OCI-LY3 (cell line): ENCODE results near the gene PLCB4.

Experiments used
- CTCF ChIP-seq: fragments of 200-600, 300-600 bp; sonication (generic); IDR thresholded peaks from 2 replicates; pipeline ENCODE4 v1.5.1; 2014; ENCODE audit warnings: antibody characterized with exemption, low read length, low read depth
- EZH2phosphoT487 ChIP-seq: fragments of 200-600 bp; shearing (Covaris generic); IDR thresholded peaks from 2 replicates; pipeline ENCODE4 v1.6.1; 2018; ENCODE audit warnings: antibody characterized with exemption, mixed run types, low read depth

- no peak for TF ChIP-seq CTCF
- TF ChIP-seq EZH2phosphoT487 = no peak
These were observed 448.6 kb downstream of the PLCB4 start for GRCh38 chr20:9517297-9518162.
